Tibial nerve (tissue), 3 donors: ENCODE measurements around the gene DENND4B.

ENCODE experiments used
- CTCF ChIP-seq, 5 experiments: fragments of 200-600 bp in 3 of 5; fragments of 450-650 bp in 2 of 5; sonication (generic) in 3 of 5; IDR thresholded peaks; one replicate each; pipeline ENCODE4 v1.5.1; 2016 to 2019; ENCODE audit warnings: antibody characterized with exemption in 5 of 5, mild to moderate bottlenecking in 3 of 5, moderate library complexity in 2 of 5
- POLR2A ChIP-seq, 2 donors: fragments of 450-650 bp; IDR thresholded peaks; one replicate each; pipeline ENCODE4 v1.6.1; 2017; ENCODE audit warnings: antibody characterized with exemption in 2 of 2, mild to moderate bottlenecking in 2 of 2, moderate library complexity in 2 of 2

GRCh38 chr1:153932156-153933131 lies 14.1 kb downstream of the DENND4B start:
- TF ChIP-seq CTCF (IDR thresholded peaks at IDR 0.05) (no peak), POLR2A (IDR thresholded peaks at IDR 0.05) (no peak)
